T47D (cell line): ENCODE measurements around the gene TIPIN.
"Not testable (repeated sequence)": the region's sequence is repeated elsewhere in the genome, so short reads cannot be mapped to it uniquely, and the experiment has no call there.

Source experiments
- DNase-seq, 2 experiments: peaks; one replicate each; pipeline versions ENCODE4 v3.0.0 to v3.0.0-alpha.2; 2011 to 2012; ENCODE audit warnings: low read depth in 1 of 2, low spot score in 1 of 2
- JUND ChIP-seq: IDR thresholded peaks from 2 replicates; pipeline ENCODE4 v1.6.1; 2012; ENCODE audit warnings: low read depth
- in situ Hi-C: cut with HindIII; loops from 2 replicates; pipeline ENCODE4 v1.10.0; 2016; ENCODE audit warnings: low sequenced_read_pairs, low pct_unique_long_range_greater_than_20kb

The TIPIN gene

DNA sequence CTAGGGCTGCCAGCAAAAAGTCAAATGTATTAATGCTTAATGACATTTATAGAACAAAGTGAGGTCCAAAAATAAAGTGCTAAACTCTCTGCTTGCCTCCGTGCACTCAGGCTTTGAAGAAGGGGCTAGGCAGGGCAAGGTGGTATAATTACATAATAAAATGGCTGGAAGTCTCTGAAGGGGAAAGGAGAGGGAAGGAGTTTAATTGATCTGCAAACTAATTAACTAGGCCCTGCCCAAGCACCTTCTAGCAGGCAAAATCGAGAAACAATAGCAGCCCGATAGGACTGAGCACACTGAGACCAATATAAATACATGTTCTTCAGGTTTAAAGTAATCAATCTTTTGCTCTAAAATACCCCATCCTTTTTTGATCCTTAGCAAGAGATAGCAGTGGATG lies 50.1 kb downstream of the TIPIN start:
- DNase-seq, result no peak
- in situ Hi-C loops, result no loop called here
- no peak for TF ChIP-seq JUND

- DNase-seq, in situ Hi-C loops: not testable (repeated sequence)
Measured at GRCh38 chr15:66304425-66304824, 52.1 kb downstream of the TIPIN start.

DNA sequence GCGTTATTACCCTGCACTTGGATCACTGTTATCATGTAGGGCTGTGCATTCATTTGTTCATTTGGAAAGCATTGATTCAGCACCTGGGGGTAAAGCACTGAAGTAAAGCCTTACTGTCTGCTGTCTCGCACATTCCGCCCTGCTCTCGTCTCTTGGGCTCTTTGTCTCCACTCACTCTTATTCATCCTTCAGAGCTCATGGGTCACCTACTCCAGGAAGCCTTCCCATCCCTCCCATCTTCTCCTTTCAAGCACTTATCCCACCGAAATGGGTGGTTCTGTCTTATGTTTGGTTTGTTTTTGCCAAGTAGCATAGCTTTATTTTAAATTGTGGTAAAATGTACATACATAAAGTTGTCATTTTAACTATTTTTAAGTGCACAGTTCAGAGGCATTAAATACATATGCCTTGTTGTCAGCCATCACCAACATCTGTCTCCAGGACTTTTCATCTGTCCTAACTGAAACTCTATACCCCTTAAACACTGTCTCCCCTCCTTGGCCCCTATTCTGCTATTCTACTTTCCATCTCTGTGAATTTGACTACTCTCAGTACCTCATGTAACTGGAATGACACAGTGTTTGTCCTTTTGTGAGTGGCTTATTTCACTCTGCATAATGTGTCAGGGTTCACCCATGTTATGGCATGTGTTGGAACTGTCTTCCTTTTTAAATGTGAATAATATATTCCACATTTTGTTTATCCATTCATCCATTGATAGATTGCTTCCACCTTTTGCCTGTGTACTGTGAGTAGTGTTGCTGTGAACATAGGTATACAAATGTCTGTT lies 53.8 kb downstream of the TIPIN start:
- in situ Hi-C loops, result no loop called here
- TF ChIP-seq JUND, result no peak
- no peak for DNase-seq

- TF ChIP-seq JUND, result no peak
- in situ Hi-C loops, result no loop called here
- DNase-seq, result no peak
Measured at GRCh38 chr15:66298803-66299251, 57.7 kb downstream of the TIPIN start.

- no peak for DNase-seq
- in situ Hi-C loops, result no loop called here
- TF ChIP-seq JUND, result no peak
Measured at GRCh38 chr15:66296186-66296585, 60.3 kb downstream of the TIPIN start.

DNA sequence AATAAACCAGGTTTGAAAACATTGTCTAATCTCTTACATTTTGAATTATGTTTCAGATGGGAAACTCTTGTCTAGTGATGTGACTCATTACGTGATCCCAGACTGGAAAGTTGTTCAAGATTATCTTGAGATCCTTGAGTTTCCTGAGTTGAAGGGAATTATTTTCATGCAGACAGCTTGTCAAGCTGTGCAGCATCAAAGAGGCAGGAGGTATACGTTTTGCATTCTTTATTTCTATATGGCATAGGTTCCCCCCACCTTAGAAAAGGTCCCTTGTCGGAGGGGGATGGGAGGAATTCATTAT lies 61.6 kb downstream of the TIPIN start:
- in situ Hi-C loops, result no loop called here
- TF ChIP-seq JUND, result no peak
- DNase-seq, result no peak

DNA sequence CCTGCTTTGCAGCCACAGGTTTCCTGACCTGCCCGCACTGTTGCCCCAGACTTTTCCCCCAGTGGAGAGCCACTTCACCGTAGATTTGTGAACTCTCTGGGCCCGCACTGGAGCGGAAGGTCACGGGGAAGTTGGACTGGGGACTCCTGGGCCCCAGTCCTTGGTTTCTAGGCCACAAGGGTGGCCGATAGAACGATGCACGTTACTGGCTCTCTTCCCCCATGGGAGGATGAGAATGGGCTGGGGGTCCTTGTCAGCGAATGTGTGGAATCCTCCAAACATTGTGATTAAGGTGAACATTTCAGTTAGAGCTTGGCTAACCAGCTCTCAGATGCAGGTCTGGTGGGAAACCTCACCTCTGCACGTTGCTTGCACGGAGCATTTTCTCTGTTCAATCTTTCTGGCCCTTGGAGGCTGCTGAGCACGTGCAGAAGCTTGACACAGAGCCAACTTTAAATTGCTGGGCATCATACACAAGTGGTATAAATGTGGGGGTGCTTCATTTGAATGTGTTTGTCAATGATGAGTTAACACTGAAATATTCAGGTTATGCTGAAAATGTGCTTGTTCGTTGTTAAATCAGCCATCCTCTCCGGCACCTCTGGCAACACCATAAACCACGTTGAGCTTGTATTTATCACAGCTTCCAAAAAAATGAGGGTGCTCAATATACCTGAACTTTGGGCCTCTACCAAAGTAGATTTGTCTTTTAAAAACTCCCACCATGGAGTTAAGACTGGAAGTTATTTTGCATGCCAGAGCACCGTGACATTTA lies 62.1 kb downstream of the TIPIN start:
- in situ Hi-C loops, result no loop called here
- TF ChIP-seq JUND, result no peak
- peak; percentile 37 to 40 for DNase-seq

DNA sequence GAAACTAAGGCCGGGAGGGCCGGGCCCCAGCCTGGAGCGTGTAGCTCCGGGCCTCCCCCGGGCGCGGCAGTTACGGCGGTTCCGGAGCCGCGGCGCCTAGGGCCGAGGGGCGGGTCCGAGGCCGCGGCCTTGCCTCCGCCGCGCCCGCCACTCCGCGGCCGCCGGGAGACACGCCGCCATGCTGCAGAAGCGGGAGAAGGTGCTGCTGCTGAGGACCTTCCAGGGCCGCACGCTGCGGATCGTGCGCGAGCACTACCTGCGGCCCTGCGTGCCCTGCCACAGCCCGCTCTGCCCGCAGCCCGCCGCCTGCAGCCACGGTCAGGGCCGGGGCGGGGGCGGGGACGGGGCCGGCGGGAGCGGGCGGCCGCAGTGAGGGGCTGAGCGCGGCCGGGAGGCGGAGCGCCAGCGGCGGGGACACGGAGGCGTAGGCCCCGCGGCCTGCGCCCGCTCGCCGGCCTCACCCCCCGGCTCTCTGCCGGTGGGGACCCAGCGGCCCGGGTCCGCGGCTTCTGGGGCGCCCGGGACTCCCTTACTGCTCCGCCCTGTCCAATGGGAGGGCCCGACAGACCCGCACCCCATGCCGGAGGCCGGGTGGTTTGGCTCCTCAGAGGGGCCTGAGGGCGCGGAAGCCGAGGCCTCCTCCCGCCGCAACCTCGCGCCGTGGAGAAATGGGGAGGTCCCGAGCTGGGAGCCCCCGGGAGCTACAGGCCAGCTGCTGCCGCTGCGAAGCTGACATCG lies 62.9 kb downstream of the TIPIN start, which contains the start of gene DIS3L:
TSS of gene DIS3L (plus strand) at position 150 of the 738 bp plus-strand sequence. CDS start at position 179, 29 bp downstream.
- in situ Hi-C loops, result no loop called here
- no peak for TF ChIP-seq JUND
- peak; percentile 64 to 72 for DNase-seq

DNA sequence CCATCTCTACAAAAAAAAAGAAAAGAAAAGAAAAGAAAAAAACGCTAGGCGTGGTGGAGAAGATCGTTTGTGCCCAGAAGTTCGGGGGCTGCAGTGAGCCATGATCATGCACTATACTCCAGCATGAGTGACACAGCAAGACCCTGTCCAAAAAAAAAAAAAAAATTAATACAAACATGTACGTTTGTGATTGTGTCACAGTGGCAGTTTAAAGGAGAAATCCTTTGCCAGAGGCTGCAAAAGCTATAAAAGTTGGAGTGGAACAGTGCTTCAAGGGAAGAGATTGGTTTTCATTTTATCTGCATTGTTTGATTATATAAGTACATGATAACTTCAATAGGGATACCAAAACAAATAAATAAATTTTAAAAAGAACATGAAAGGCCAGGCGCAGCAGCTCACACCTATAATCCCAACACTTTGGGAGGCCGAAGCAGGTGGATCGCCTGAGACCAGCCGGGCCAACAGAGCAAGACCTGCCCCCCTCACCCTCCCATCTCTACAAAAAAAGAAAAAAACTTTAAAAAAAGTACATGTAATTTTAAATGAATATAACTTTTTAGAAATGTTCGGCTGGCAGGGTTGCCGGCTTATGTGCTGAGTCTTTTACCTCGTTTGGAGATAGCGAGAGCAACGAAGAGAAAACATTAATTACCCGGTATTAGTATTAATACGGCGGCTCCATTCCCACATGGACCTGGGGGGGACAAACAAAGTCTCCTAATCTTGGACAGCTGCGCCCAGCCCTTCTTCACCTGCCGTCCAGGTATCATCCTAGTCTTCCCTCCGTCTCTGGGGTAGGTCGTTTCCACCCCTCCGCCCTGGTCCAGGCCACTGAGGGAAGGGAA lies 63.7 kb downstream of the TIPIN start:
- no peak for TF ChIP-seq JUND
- no peak for DNase-seq
- in situ Hi-C loops, result no loop called here

- in situ Hi-C loops, result no loop called here
- no peak for TF ChIP-seq JUND
Measured at GRCh38 chr15:66291816-66292570, 64.5 kb downstream of the TIPIN start.

DNA sequence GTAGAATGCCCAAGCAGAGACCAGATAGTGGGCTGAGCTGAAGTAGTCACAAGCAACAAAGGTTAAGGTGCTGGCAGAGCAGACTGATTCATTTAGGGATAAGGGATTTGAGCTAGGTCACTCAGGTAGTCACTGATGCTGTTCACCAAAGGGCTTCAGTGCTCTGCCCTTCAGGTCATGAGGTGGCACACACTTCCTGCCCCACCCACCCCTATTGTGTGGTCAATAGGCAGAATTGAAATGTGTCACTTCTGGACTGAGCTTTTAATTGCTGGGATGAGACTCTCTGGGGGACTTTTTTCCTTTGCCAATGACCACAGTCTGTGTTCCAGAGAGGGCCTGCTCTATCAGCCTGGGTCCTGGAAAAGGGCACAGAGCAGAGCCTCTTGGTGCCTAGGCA lies 66.0 kb downstream of the TIPIN start:
- DNase-seq, result no peak
- TF ChIP-seq JUND, result no peak
- in situ Hi-C loops, result no loop called here

More at GRCh38 chr15:66291816-66292570, 64.5 kb downstream of the TIPIN start:
- DNase-seq, result no peak
